PC-3 (cell line): ENCODE results near the gene ARHGAP18. TPM values are rescaled to one million over a fixed set of nuclear protein-coding genes. Genes with fewer than 3 reads are reported as not detected.

Experiments used
- ATAC-seq: fragments of 200-7000 bp; cut with Tn5 transposase; 2 replicates; pipeline ENCODE4 v1.9.1; 2020; ENCODE audit warnings: mild to moderate bottlenecking, moderate library complexity
- BruUV-seq: library from RNA; stranded (reverse); fragments of 400-500 nt; replicated peaks from 2 replicates; lab custom pipeline; 2021; lab: Mats Ljungman, UMichigan
- CTCF ChIA-PET: fragments of 300-600 bp; sonication (Branson Sonifier 250); formaldehyde crosslinking; loops from one replicate; lab custom pipeline; 2022; ENCODE audit warnings: antibody characterized with exemption; lab: Charles Lee
- POLR2A ChIA-PET: fragments of 300-600 bp; sonication (Branson Sonifier 250); formaldehyde crosslinking; loops from one replicate; lab custom pipeline; 2022; ENCODE audit warnings: antibody characterized with exemption; ENCODE audit not compliant: unreplicated experiment; lab: Charles Lee
- DNase-seq: peaks from one replicate; pipeline ENCODE4 v3.0.0-alpha.2; 2015
- H2AFZ ChIP-seq: fragments of 300-600 bp; sonication (generic); 2 replicates; pipeline ENCODE4 v1.6.0; 2016; ENCODE audit warnings: antibody characterized with exemption, low read length
- H3F3A ChIP-seq: fragments of 300-600 bp; sonication (generic); one replicate; pipeline ENCODE4 v1.6.0; 2017; ENCODE audit warnings: antibody characterized with exemption, low read length, control low read depth, mild to moderate bottlenecking; ENCODE audit not compliant: unreplicated experiment
- H3K27ac ChIP-seq: fragments of 300-600 bp; sonication (generic); 2 replicates; pipeline ENCODE4 v1.5.1; 2016; ENCODE audit warnings: mild to moderate bottlenecking, low read length
- H3K27me3 ChIP-seq: fragments of 300-600 bp; sonication (generic); 2 replicates; pipeline ENCODE4 v1.6.1; 2016; ENCODE audit warnings: low read length, mixed read lengths
- H3K36me3 ChIP-seq: fragments of 300-600 bp; sonication (generic); 2 replicates; pipeline ENCODE4 v1.6.1; 2016; ENCODE audit warnings: low read depth, mixed run types, low read length, mixed read lengths
- H3K4me1 ChIP-seq: fragments of 300-600 bp; sonication (generic); 2 replicates; pipeline ENCODE4 v1.5.1; 2016; ENCODE audit warnings: low read length; ENCODE audit not compliant: insufficient read depth
- H3K4me2 ChIP-seq: fragments of 300-600 bp; sonication (generic); 2 replicates; pipeline ENCODE4 v1.6.0; 2016; ENCODE audit warnings: low read length
- H3K4me3 ChIP-seq: fragments of 300-600 bp; sonication (generic); 2 replicates; pipeline ENCODE4 v1.5.1; 2016; ENCODE audit warnings: mild to moderate bottlenecking, low read length, mixed read lengths
- H3K79me2 ChIP-seq: fragments of 300-600 bp; sonication (generic); 2 replicates; pipeline ENCODE4 v1.6.1; 2017; ENCODE audit warnings: low read length, mixed read lengths
- H3K9ac ChIP-seq: fragments of 300-600 bp; sonication (generic); 2 replicates; pipeline ENCODE4 v1.6.0; 2016; ENCODE audit warnings: mild to moderate bottlenecking, low read length
- H3K9me2 ChIP-seq: fragments of 300-600 bp; sonication (generic); replicated peaks from 2 replicates; pipeline ENCODE4 v1.6.1; 2016; ENCODE audit warnings: mixed run types, low read length, mixed read lengths
- H3K9me3 ChIP-seq: fragments of 300-600 bp; sonication (generic); 2 replicates; pipeline ENCODE4 v1.6.1; 2016; ENCODE audit warnings: low read length, mixed read lengths
- H4K20me1 ChIP-seq: fragments of 300-600 bp; sonication (generic); 2 replicates; pipeline ENCODE4 v1.6.1; 2016; ENCODE audit warnings: low read length, mixed read lengths
- EZH2 ChIP-seq: fragments of 300-600 bp; sonication (generic); IDR thresholded peaks from one replicate; pipeline ENCODE4 v1.6.1; 2017; ENCODE audit warnings: antibody characterized with exemption, mild to moderate bottlenecking, low read length; ENCODE audit not compliant: unreplicated experiment
- EZH2phosphoT487 ChIP-seq: fragments of 300-600 bp; sonication (generic); IDR thresholded peaks from 2 replicates; pipeline ENCODE4 v1.6.1; 2018; ENCODE audit warnings: mild to moderate bottlenecking, antibody characterized with exemption, low read length, borderline replicate concordance
- intact Hi-C: fragments of 100-400 bp; cut with micrococcal nuclease; formaldehyde crosslinking; loops from 2 replicates; pipeline ENCODE4 v1.9.0; 2023
- total RNA-seq: library from RNA; depleted of rRNA; stranded (reverse); fragments of >200 nt; gene quantifications from 2 replicates; pipeline ENCODE4 v1.2.3, GENCODE V29; 2014
- TF ChIP-seq, protein P1 (sequence below): fragments of 300-600 bp; sonication (generic); conservative IDR thresholded peaks from 2 replicates; pipeline ENCODE4 v1.5.1; 2017; ENCODE audit warnings: antibody characterized with exemption, low read depth, mild to moderate bottlenecking, low read length

ARHGAP18 gene
- total RNA-seq, 1 experiment from 2014 or later: 5.9 TPM

DNA sequence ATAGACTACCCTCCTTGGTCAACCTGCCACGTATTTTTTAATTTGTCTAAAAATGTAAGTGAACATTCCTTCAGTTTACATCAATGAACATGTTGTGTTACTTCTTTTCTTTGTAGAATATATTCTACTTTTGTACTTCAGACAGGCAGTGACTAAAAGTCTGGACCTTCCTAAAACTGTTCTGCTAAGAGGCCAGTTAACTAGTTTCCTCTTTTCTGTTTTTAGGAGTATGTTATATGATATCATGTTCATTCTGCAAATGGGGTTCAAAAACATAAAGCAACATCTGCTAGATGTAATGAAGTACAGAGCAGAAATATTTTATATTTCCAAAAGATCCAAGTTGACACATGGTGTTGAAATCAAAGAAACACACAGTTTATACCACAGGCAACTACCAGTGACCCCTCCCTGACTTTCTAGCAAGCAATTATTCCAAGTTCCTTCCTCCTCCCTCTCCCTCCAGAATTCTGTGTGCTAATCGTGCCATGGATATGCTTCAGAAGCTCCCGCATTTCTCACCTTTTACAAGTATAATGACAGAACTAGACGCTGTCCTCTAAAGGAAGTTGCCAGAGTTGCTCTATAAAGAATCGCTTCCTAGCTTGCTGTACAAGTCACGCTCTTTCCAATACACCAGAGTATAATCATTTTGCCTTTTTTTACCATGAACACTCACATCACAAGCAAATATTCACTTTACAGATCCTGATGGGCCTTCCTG lies 64.7 kb downstream of the ARHGAP18 start:
- no peaks in the 10 kb centered on the region for H4K20me1 ChIP-seq
- H3K36me3 ChIP-seq: no peaks in the 10 kb centered on the region
- no peaks in the 10 kb centered on the region for H3F3A ChIP-seq
- no TSS peak for BruUV-seq
- peak overlapping the region; percentile 31; the same call in 1 of the 2 replicates for H3K4me2 ChIP-seq
- H3K27me3 ChIP-seq: no peaks in the 10 kb centered on the region
- intact Hi-C loops: no loop called here
- no peaks in the 10 kb centered on the region for H3K9me2 ChIP-seq
- DNase-seq (no peak), ATAC-seq (no peak; the same call in 1 of the 2 replicates)
- no peak overlapping the region for H3K9ac ChIP-seq
- no peak for TF ChIP-seq EZH2
- TF ChIP-seq, protein P1, sequence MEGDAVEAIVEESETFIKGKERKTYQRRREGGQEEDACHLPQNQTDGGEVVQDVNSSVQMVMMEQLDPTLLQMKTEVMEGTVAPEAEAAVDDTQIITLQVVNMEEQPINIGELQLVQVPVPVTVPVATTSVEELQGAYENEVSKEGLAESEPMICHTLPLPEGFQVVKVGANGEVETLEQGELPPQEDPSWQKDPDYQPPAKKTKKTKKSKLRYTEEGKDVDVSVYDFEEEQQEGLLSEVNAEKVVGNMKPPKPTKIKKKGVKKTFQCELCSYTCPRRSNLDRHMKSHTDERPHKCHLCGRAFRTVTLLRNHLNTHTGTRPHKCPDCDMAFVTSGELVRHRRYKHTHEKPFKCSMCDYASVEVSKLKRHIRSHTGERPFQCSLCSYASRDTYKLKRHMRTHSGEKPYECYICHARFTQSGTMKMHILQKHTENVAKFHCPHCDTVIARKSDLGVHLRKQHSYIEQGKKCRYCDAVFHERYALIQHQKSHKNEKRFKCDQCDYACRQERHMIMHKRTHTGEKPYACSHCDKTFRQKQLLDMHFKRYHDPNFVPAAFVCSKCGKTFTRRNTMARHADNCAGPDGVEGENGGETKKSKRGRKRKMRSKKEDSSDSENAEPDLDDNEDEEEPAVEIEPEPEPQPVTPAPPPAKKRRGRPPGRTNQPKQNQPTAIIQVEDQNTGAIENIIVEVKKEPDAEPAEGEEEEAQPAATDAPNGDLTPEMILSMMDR: no peak
- TF ChIP-seq EZH2phosphoT487: no peak
- POLR2A ChIA-PET: no interaction called here
- peaks cover 24% of the 10 kb centered on the region for H3K4me1 ChIP-seq
- H3K9me3 ChIP-seq: no peaks in the 10 kb centered on the region
- peak overlapping the region; percentile 12; the same call in 1 of the 2 replicates for H3K27ac ChIP-seq
- H3K79me2 ChIP-seq: no peaks in the 10 kb centered on the region
- H2AFZ ChIP-seq: no peak overlapping the region
- H3K4me3 ChIP-seq: no peak overlapping the region
- CTCF ChIA-PET: no interaction called here

DNA sequence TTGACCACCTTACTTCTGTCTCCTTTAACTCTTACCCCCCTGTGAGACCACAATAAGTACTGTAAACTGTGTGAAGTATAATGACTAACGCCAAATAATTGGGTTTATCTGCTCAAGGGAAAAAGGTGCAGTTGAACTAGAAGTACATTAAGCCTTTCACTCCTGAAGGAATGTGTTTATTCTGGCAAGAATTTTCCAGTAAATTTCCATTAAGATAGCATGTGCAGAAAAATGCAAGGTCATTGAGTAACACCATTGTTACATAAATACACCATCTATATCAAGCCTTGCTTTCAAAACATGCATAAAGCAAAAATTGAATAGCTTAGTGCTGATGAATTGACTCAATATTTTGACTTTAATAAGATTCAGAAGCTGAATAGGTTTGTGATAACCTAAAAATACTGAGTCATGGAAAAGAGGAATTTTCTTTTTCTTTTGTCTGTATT lies 65.4 kb downstream of the ARHGAP18 start:
- ATAC-seq: no peak
- Histone ChIP-seq H3K4me3 (no peak overlapping the region), H3K27ac (no peak overlapping the region), H3K36me3 (no peaks in the 10 kb centered on the region), H3F3A (no peaks in the 10 kb centered on the region), H3K79me2 (no peaks in the 10 kb centered on the region), H3K4me1 (peaks cover 24% of the 10 kb centered on the region), H3K9ac (no peak overlapping the region), H4K20me1 (no peaks in the 10 kb centered on the region), H3K9me3 (no peaks in the 10 kb centered on the region), H3K27me3 (no peaks in the 10 kb centered on the region), H2AFZ (no peak overlapping the region), H3K4me2 (no peak overlapping the region; the same call in 1 of the 2 replicates), H3K9me2 (no peaks in the 10 kb centered on the region)
- TF ChIP-seq, protein P1: no peak
- TF ChIP-seq EZH2 (no peak), EZH2phosphoT487 (no peak)
- POLR2A ChIA-PET: no interaction called here
- CTCF ChIA-PET: no interaction called here
- intact Hi-C loops: no loop called here
- no TSS peak for BruUV-seq
- no peak for DNase-seq

DNA sequence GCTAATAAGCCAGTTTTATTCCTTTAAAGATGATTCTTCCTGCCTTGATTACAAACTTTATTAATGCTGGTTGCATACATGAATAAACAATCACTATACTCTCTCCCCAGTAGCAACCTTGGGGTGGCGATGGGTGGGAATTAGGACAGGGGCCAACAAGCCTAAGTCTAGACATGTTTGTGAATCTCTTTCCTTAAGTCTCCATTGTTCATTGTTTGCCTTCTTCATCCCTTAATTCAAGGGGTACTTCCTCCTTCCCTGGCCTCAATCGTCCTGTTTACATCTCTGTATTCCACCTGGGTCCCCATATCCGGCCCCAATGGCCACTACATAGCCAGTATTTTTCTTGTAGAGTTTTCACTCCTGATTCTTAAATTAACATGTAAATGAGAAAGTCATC lies 66.0 kb downstream of the ARHGAP18 start:
- no peaks in the 10 kb centered on the region for H3K27me3 ChIP-seq
- intact Hi-C loops: no loop called here
- peaks cover 24% of the 10 kb centered on the region for H3K4me1 ChIP-seq

More for the DNA sequence above, 66.0 kb downstream of the ARHGAP18 start:
- Histone ChIP-seq H4K20me1 (no peaks in the 10 kb centered on the region), H3K36me3 (no peaks in the 10 kb centered on the region), H3F3A (no peaks in the 10 kb centered on the region), H3K9ac (no peak overlapping the region), H3K9me3 (no peaks in the 10 kb centered on the region), H2AFZ (no peak overlapping the region), H3K27ac (no peak overlapping the region), H3K4me2 (no peak overlapping the region), H3K79me2 (no peaks in the 10 kb centered on the region), H3K4me3 (no peak overlapping the region), H3K9me2 (no peaks in the 10 kb centered on the region)
- BruUV-seq: no TSS peak
- DNase-seq (no peak), ATAC-seq (no peak)
- ChIA-PET POLR2A (no interaction called here), CTCF (no interaction called here)
- TF ChIP-seq EZH2phosphoT487 (no peak), EZH2 (no peak)
- TF ChIP-seq, protein P1: no peak
